SKM-1 (cell line): Measurements from ENCODE around the gene GGPS1.
"Not testable (repeated sequence)": the region's sequence is repeated elsewhere in the genome, so short reads cannot be mapped to it uniquely, and the experiment has no call there.

Experiments used
- DNase-seq: peaks from one replicate; lab custom pipeline; 2025; ENCODE audit not compliant: unreplicated experiment; lab: John Stamatoyannopoulos, UW

The GGPS1 gene

DNA sequence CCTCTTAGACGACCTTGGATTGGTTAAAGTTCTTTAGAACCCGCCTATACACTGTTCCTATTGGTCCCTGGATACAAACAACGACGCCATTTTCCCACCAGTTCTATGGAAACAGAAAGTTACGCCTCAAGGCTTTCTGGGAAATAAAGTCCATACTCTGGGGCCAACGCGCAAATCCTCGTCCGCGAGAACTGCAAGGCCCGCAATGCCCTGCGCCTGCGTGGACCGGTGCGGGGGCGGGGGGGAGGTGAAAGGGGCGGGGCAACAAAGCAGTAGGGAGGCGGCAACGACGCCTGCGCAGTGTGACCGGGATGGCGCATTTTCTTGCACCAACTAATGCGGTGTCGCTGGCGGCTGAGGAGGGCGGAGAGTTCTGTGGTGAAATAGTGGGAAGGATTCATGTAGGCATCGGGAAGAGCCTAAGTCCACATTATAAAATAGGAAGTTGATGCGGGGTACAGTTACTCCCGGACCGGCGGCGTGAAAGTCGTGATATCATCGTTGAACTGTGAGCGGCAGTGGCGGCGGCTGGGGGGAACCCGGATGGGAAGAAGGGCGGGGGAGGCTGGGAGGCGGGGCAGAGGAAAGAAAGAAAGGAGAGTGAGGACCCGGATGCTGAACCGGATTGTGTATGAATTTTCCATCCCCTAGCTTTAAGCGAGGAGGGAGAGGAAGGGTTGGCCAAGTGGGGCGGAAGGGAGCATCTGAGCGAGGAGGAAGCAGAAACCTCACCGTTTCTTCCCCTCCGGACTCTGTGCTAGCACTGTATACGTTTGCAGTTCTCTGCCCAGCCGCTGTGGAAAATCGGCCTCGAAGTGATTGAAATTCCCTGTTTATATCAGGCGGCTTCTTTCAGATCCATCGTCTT, at the start of gene GGPS1:
GGPS1 (plus strand) TSS at position 300 of the 868 bp plus-strand sequence. CDS start 6,695 bp downstream, outside the sequence.
- DNase-seq = peak; percentile 100

DNA sequence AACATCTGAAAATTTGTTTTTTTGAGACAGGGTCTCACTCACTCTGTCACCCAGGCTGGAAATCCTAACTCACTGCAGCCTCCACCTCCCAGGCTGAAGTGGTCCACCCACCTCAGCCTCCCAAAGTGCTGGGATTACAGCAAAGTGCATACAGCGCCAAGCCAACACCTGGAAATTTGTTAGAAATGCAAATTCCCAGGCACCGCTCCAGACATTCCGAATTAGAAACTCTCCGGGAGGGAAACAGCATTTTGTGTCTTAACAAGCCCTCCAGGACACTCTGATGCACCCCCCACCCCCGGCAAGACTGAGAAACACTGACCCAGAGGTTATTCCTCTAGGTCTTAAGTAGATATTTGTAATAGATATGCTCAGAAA, 49.5 kb upstream of the GGPS1 start:
- DNase-seq = no peak

DNA sequence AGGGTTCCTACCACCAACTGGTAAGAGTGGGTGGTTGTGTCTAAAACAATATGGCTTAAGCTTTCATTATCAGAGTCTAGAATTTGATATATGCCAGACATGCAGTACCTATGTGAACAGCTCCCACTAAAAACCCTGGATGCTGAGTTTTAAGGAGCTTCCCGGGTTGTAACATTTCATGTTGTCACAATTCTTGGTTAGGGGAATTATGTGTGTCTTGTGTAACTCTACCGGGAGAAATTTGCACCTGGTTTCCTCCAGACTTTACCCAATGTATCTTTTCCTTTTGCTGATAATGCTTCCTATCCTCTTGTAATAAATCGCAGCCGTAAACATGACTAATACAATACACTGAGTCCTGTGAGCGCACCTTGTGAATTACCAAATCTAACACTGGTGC, 48.7 kb upstream of the GGPS1 start:
- DNase-seq = no peak

DNA sequence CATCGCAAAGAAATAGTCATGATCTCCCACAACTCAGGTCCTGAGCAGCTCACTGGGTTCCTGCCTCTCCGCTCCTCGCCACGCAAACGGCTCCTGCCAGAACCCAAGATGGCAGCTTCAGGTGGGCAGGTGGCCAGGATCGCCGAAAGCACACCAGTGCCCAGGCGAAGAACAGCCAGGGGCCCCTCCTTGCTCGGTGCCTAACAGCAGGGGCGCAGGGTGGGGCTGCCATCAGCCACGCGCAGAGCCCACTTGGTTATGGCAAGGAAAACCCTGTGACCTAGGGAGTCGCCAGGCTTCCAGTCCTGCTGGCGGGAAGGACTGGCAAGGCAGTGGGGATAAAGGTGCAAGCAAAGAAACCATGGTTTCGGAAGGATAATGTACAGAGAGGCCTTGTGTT, 47.9 kb upstream of the GGPS1 start:
- DNase-seq = no peak

DNA sequence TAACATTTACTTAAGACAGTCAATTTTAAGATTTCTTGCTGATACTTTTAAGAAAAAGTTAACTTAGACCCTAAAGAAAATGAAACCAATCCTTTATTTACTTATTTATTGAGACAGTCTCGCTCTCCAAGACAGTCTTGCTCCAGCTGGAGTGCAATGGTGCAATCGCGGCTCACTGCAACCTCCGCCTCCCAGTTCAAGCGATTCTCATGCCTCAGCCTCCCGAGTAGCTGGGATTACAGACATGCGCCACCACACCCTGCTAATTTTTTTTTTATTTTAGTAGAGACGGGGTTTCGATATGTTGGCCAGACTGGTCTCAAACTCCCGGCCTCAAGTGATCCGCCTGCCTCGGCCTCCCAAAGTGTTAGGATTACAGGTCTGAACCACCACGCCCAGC, 44.7 kb upstream of the GGPS1 start:
- not testable (repeated sequence) for DNase-seq

DNA sequence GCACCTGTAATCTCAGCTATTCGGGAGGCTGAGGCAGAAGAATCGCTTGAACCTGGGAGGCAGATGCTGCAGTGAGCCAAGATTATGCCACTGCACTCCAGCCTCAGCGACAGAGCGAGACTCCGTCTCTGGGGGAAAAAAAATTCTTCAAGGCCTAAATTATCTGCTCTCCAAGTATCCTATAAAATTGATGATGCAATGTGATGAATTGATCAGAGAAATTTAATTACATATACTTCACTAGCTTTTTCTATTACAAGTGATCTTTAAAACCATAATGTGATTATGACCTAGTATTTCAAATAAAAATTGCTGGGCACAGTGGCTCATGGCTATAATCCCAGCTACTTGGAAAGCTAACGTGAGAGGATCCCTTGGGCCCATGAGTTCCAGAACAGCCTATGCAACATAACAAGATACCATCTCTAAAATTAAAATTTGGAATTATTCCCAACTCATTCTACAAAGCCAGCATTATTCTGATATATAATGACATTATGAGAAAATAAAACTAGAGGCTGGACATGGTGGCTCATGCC, 44.1 kb upstream of the GGPS1 start:
- DNase-seq = no peak

DNA sequence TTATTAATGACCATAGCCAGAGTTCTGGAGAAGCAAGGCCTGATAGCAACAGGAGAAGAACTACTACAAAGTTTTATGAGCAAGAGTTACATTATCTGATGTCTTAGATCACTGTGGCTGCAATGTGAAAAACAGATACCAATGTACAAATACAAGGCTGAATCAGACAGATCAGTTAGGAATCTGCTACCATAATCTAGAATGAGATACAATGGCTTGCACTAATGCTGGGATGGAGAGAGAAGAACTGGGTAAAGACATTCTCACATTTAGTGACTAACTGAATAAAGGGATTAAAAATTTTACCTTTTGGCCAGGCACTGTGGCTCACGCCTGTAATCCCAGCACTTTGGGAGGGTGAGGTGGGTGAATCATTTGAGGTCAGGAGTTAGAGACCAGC, 41.7 kb upstream of the GGPS1 start:
- no peak for DNase-seq

DNA sequence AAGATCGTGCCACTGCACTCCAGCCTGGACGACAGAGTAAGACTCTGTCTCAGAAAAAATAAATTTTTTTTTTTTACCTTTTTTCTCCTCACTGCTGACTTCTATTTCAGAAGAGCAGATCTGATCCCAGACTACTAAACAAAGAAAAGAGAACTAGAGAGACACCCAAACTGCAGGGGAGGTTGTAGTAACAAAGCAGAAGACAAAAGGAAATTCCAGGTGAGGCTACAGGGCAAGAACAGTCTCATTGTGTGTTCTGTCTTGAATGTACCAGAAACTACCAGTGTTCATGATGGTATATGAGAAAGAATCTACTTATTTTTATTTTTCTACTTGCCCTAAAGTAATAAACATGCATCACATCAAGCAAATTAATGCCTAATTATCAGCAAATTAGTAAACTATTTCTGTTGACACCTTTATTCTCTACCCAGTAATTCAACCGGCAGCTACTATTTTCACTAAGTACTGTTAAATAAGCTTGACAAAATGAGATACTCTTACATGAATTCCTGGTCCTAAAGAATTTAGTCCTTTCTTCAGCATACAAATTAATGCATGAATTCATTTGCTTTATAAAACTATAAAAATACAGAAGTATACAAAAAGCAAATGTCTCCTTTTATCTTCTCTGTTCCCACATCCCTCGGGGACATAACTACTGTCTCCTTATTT, 41.0 kb upstream of the GGPS1 start:
- no peak for DNase-seq

DNA sequence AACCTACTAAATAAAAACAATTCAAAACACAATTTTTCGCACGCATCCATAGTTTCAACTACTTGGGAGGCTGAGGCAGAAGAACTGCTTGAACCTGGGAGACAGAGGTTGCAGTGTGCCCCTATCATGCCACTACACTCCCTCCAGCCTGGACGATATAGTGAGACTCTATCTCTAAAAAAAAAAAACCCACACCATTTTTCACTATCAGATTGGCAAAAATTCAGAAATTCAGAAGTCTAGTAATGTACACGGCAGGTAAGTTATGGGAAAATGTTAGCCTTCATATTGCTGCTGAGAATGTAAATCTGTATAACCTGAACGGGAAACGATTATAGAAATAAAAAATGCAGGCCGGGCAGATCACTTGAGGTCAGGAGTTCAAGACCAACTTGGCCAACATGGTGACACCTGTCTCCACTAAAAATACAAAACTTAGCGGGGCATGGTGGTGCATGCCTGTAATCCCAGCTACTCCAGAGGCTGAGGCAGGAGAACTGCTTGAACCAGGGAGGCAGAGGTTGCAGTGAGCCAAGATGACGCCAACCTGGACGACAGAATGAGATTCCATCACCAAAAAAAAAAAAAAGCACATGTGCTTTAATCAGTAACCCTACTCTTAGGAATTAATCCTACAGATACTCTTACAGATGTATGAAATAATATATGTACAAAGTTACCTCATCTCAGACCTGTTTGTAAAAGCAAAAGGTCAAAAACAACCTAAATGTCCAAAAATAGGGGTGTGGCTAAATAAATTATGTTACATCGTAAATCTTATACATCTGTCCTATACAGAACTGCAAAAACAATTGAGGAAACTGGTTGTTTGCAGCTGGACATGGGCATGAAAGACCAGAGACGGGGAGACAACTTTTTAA, 38.3 kb upstream of the GGPS1 start:
- DNase-seq = no peak

DNA sequence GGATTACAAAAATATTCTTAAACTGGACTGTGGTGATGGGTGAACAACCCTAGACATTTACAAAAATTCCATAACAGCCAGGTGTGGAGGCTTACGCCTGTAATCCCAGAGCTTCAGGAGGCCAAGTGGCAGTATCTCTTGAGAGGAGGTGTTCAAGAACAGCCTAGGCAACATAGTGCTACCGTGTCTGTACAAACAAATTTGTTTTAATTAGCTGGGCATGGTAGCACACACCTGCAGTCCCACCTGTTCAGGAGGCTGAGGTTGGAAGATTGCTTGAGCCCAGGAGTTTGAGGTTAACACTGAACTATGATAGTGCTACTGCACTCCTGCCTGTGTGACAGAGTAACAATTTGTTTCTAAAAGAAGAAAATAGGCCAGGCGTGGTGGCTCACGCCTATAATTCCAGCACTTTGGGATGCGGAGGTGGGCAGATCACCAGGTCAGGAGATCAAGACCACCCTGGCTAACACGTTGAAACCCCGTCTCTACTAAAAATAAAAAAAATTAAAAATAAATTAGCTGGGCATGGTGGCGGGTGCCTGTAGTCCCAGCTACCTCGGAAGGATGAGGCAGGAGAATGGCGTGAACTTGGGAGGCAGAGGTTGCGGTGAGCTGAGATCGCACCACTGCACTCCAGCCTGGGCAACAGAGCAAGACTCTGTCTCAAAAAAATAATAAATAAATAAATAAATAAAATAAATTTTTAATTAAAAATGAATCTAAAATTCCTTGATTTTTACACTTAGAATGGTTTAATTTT, 37.4 kb upstream of the GGPS1 start:
- DNase-seq = no peak

DNA sequence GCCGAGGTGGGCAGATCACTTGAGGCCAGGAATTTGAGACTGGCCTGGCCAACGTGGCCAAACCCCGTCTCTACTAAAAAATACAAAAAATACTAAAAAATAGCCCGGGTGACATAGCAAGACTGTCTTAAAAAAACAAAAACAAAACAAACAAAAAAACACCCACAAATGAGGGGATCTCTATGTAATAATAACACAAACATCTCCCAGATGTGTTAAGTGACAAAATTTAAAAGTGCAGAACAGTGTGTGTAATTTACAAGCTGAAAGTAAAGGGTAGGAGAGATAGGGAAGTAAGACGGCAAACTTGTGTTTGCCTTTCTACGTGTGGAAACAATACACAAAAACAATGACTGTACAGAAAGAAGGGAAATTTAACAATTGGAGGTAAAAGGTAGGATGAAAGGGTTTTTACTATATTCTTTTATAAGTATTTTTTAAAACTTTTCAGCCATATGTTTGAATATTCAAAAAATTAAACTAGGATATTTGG, 36.7 kb upstream of the GGPS1 start:
- DNase-seq = no peak

DNA sequence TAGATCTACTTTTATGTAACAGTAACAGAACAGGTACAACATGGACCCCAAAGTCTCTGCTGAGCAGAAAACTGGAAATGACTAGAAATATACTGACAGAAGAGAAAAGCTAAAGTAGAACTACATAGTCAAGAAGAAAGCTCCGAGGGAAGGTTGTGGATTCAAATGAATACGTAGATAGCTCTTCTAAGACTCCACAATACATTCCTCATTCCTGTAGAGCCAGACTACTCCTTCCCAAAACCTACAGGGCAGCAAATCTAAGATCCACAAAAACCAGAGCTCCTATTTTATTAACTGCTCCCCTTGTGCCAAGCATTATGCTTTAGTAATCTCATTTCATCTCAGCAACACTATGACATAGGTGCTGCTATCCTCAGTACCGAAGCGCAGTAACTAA, 35.6 kb upstream of the GGPS1 start:
- no peak for DNase-seq

DNA sequence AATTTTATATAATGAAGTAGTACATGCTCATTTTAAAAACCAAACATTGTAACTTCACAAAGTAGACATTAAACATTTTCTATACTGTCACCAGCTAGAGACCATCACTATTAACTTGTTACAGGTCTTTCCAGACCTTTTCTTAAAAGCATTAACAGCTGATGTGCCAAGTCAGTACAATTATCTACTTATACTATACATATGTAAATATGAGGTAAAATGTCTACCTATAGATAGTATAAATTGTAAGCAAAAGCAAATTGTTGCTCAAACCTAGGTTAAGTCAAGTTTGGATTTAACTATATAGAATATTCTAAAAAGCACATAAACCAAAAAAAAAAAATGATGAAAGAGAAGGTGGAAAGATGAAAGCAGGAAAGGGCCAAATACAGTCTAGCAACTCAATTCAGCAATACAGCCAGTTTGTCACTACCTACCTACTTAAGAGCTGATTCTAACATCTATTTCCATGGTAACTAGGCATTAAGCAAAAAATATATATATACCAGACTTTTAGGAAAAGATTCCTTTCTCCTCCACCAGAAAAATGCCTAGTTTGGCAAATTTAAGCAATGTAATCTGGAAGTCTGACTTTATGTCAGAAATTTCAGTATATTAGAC, 34.9 kb upstream of the GGPS1 start:
- DNase-seq = no peak

DNA sequence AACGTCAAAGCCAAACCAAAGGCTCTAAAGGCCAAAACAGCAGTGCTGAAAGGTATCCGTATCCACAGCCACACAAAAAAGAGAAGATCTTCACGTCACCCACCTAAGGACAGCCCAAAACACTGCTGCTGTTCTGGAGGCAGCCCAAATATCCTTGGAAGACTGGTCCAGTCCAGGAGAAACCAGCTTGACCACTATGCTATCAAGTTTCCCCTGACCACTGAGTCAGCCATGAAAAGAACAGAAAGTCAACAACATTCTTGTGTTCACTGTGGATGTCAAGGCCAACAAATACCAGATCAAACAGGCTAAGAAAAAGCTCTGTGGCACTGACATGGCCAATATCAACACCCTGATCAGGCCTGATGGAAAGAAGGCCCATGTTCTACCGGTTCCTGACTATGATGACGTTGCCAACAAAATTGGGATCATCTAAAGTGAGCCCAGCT, 32.4 kb upstream of the GGPS1 start:
- DNase-seq = no peak

DNA sequence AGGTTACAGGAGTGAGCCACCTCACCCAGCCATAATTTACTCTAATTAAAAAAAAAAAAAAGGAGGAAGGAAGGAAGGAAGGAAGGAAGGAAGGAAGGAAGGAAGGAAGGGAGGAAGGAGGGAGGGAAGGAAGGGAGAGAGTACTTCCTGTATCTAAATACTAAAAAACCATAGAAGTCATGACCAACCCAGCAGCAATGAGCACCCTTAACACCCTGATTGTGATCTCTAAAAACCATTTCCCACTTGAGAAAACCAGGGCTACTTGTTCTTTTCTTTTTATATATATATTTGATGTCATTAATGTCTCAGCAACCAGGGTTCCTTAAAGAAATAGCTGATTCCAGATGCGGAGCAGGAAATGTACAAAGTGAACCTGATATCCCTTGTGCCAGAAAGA, 31.6 kb upstream of the GGPS1 start:
- no peak for DNase-seq

DNA sequence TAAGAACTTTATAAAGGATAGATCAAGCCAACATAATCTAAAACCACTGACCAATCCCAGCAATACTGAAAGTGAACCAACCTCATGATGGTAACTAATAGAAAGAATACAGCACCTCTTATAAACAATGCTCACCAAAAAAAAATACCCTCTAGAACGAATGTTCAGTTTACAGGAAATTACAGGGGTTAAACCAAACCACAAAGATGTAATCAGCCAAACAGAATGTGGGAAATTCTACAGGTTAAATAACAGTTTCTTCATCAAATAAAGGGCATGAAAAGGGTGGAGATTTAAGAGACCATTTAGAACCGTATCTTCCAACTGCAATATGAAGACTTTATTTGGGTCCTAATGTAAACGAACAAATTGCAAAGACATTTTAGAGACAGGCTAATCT, 30.8 kb upstream of the GGPS1 start:
- DNase-seq = no peak

DNA sequence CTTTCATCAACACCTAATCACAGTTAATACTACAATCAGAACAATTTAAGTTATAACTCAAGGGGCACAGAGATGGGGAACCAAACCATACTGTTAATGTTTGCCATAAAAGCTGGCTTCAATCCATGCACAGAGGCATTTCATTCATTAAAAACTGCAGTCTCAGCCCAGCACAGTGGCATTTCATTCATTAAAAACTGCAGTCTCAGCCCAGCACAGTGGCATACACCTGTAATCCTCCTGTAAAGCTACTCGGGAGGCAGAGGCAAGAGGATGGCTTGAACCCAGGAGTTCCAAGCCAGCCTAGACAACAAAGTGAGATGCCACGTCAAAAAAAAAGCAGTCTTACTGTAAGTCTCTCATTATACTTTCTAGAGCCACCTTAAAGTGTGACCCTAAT, 29.6 kb upstream of the GGPS1 start:
- no peak for DNase-seq

DNA sequence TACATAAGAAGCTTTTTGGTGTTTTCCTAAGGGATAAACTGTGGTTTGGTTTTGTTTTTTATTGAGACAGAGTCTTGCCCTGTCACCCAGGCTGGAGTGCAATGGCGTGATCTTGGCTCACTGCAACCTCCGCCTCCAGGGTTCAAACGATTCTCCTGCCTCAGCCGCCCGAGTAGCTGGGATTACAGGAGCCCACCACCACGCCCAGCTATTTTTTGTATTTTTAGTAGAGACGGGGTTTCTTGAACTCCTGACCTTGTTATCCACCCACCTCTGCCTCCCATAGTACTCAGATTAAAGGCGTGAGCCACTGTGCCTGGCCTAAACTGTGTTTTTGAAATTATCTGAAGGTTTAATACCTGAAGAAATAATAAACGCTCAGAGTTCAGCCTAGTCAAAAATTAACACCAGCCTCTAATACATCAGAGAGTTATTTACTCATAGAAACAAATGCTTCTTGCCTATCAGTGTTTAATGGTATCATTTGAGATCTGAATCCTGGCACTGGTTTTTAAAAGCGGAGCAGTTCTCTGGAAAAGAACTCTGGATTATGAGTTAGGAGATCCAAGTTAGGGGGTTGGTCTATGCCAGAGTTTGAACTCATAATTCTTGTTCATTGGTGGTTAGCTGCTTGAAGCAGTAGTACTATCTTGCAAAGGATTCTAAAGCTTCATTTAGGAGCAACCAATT, 29.1 kb upstream of the GGPS1 start:
- no peak for DNase-seq

DNA sequence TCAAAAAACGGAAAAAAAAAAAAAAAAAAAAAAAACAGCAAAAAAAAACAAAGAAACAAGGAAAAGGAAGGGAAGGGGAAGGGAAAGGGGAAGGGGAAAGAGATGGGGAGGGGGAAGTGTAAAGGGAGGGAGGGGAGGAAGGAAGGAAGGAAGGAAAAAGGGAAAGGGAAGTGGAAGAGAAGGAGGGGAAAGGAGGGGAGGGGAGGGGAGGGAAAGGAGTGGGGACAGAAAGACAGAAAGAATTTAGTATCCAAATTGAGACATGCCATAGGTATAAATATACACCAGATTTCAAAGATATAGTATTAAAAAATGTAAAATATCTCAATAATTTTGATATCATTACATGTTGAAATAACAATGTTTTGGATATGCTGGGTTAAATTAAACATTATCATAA, 26.2 kb upstream of the GGPS1 start:
- no peak for DNase-seq
